ENCODE measurements around the gene DDRGK1.
A peak's percentile ranks its signal among the peaks of the same experiment; 100 is the strongest.
"Not testable (repeated sequence)": the region's sequence is repeated elsewhere in the genome, so short reads cannot be mapped to it uniquely, and the experiment has no call there.

The DDRGK1 gene

GRCh38 chr20:3218307-3218988, 14.0 kb upstream of the DDRGK1 start:
- Histone ChIP-seq H3K4me1 (peaks cover 0 to 9% (median 5%) of the 10 kb centered on the region in 4 donors), H3K4me3 (no peak overlapping the region), H3K27ac (no peak overlapping the region), H3K27me3 (no peaks in the 10 kb centered on the region), H3K36me3 (peaks cover 37 to 80% (median 46%) of the 10 kb centered on the region in 3 donors), H3K9me3 (no peaks in the 10 kb centered on the region)
- intact Hi-C loops (cut with DNase I; ENCODE audit: low total_unique reads): no loop called here
- TF ChIP-seq, protein P1, sequence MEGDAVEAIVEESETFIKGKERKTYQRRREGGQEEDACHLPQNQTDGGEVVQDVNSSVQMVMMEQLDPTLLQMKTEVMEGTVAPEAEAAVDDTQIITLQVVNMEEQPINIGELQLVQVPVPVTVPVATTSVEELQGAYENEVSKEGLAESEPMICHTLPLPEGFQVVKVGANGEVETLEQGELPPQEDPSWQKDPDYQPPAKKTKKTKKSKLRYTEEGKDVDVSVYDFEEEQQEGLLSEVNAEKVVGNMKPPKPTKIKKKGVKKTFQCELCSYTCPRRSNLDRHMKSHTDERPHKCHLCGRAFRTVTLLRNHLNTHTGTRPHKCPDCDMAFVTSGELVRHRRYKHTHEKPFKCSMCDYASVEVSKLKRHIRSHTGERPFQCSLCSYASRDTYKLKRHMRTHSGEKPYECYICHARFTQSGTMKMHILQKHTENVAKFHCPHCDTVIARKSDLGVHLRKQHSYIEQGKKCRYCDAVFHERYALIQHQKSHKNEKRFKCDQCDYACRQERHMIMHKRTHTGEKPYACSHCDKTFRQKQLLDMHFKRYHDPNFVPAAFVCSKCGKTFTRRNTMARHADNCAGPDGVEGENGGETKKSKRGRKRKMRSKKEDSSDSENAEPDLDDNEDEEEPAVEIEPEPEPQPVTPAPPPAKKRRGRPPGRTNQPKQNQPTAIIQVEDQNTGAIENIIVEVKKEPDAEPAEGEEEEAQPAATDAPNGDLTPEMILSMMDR (IDR thresholded peaks at IDR 0.05): peak; percentile 55 to 82
- DNase-seq: no peak

DNA sequence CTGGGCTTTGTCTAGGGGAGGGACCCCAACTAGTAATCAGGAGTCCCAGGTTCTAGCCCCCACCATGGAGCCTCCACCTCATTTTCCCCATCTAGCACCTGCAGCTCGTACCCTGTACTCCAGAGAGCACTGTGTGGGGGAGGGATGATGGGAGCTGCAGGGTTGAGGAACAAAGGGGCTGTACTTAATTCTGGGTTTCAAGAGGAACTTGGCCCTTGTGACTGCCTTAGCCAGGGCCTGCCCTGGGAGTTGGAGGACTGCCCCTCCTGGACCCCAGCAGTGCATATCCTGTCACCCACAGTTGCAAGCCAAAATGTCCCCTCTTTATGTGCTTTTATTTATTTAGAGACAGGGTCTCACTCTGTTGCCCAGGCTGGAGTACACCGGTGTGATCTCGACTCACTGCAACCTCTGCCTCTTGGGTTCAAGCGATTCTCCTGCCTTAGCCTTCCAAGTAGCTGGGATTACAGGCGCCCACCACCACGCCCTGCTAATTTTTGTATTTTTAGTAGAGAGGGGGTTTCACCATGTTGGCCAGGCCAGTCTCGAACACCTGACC, 11.0 kb upstream of the DDRGK1 start:
- H3K9me3 ChIP-seq; H3K4me3 ChIP-seq; H3K27ac ChIP-seq; intact Hi-C loops (cut with DNase I; ENCODE audit: low total_unique reads); DNase-seq; H3K27me3 ChIP-seq: not testable (repeated sequence)
- Histone ChIP-seq H3K36me3 (peaks cover 16 to 56% (median 22%) of the 10 kb centered on the region in 3 donors), H3K4me1 (peaks cover 0 to 12% (median 6%) of the 10 kb centered on the region in 4 donors)

DNA sequence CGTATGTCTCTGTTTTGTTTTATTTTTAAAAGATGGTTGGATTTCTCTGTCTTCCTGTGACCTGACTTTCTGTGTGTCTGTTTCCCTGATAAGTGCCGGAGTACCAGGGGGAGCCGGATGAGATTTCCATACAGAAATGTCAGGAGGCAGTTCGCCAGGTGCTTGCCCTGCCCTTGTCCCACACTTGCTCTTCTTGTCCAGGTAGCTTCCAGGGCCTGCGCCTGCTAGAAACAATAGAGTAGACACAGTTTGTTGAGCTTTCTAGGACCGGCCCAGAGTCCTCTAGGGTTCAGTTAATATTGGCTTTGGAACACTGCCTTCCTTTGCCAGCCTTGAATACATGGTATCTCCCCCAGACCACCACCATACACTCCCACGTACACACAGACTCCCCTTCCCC, 8.7 kb upstream of the DDRGK1 start:
- intact Hi-C loops (cut with DNase I; ENCODE audit: low total_unique reads): loop anchor here (5.0 kb wide), 1 partner anchor 56 kb away; the partner anchor contains the start of genes FASTKD5 and UBOX5
- Histone ChIP-seq H3K27me3 (no peaks in the 10 kb centered on the region), H3K36me3 (peaks cover 10 to 49% (median 22%) of the 10 kb centered on the region in 3 donors), H3K4me1 (peaks cover 0 to 17% (median 8%) of the 10 kb centered on the region in 4 donors), H3K4me3 (no peak overlapping the region), H3K9me3 (no peaks in the 10 kb centered on the region), H3K27ac (no peak overlapping the region)
- DNase-seq: no peak
- TF ChIP-seq, protein P1 (IDR thresholded peaks at IDR 0.05): no peak

DNA sequence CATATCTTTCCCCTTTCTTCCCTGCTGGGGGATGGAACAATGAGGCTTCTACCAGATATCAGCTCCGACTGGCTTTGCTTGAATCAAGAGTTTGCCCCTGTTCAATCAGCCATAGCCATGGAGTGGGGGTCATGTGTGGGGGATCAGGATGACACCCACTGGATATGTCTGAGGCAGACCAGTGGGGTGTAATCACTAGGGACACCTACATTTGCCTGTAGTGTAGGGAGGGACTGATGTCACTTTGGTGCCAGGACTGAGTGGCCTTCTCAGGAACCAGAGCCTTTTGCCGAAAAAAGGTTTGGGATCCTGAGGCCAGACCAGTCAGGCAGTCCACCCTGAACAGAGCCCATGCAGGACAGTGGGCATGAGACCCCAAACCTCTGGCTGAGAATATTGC, 5.9 kb upstream of the DDRGK1 start:
- H3K4me3 ChIP-seq: peak overlapping the region; percentile 92 to 96
- DNase-seq: no peak
- no peaks in the 10 kb centered on the region for H3K27me3 ChIP-seq
- peak overlapping the region in 1 of 2 donors; percentile 90 for H3K27ac ChIP-seq
- peaks cover 0 to 24% (median 17%) of the 10 kb centered on the region in 3 donors for H3K36me3 ChIP-seq
- peaks cover 0 to 17% (median 6%) of the 10 kb centered on the region in 4 donors for H3K4me1 ChIP-seq
- TF ChIP-seq, protein P1 (IDR thresholded peaks at IDR 0.05): no peak
- no peaks in the 10 kb centered on the region for H3K9me3 ChIP-seq
- intact Hi-C loops (cut with DNase I; ENCODE audit: low total_unique reads): loop anchor here (5.0 kb wide), 1 partner anchor 53 kb away; the partner anchor contains the start of genes FASTKD5 and UBOX5

DNA sequence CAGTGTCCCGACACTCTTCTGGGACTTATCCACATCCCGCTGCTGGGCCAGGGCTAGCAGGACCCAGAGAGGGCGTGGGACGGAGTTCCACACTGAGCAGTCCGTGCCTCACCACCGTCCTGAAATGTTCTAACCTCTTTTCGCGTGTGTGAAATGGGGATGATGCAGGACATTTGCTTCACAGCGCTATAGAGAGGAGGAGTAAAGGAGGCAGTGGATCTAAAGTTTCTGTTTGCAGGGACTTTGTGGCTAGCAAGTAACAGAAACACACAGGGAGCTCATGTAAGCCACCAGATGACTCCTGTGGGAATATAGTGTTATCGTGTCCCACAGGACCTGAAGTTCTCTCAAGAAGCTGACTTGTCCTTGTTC, 5.5 kb upstream of the DDRGK1 start:
- TF ChIP-seq, protein P1 (IDR thresholded peaks at IDR 0.05): no peak
- H3K27ac ChIP-seq: peak overlapping the region; percentile 81 to 90
- intact Hi-C loops (cut with DNase I; ENCODE audit: low total_unique reads): loop anchor here (5.0 kb wide), 1 partner anchor 53 kb away; the partner anchor contains the start of genes FASTKD5 and UBOX5
- H3K9me3 ChIP-seq: no peaks in the 10 kb centered on the region
- peak overlapping the region; percentile 92 to 96 for H3K4me3 ChIP-seq
- H3K36me3 ChIP-seq: peaks cover 0 to 20% (median 13%) of the 10 kb centered on the region in 3 donors
- peaks cover 0 to 17% (median 6%) of the 10 kb centered on the region in 4 donors for H3K4me1 ChIP-seq
- no peaks in the 10 kb centered on the region for H3K27me3 ChIP-seq
- no peak for DNase-seq

All from tibial artery (tissue), 4 donors.